ENCODE data around the gene ATXN10. TPM values are rescaled to one million over a fixed set of nuclear protein-coding genes. Genes with fewer than 3 reads are reported as not detected.

The ATXN10 gene
- total and polyA plus RNA-seq, 2 experiments from 2014 or later, result 99.0 to 163 TPM

DNA sequence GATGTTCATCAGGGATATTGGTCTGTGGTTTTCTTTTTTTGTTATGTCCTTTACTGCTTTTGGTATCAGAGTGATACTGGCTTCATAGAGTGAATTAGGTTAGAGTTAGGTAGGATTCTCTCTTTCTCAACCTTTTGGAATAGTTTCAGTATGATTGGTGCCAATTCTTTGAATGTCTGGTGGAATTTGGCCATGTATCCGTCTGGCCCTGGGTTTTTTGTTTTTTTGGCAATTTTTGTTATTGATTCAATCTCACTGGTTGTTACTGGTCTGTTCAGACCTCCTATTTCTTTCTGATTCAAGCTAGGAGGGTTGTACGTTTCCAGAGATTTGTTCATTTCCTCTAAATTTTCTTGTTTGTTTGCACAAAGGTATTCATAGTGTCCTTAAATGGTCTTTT is 54.4 kb downstream of the ATXN10 start:
- H3K4me3 ChIP-seq, result no peak overlapping the region
- no peak overlapping the region for H2AFZ ChIP-seq
- H3K27me3 ChIP-seq (ENCODE audit: insufficient read depth), result no peaks in the 10 kb centered on the region
- no peaks in the 10 kb centered on the region for H3F3A ChIP-seq (replicated peaks; ENCODE audit: low read depth)
- peaks cover 49% of the 10 kb centered on the region for H3K79me2 ChIP-seq (replicated peaks; ENCODE audit: insufficient read depth)
- no peak for ATAC-seq
- H3K4me1 ChIP-seq (ENCODE audit: insufficient read depth), result no peaks in the 10 kb centered on the region
- no peaks in the 10 kb centered on the region for H3K36me3 ChIP-seq (ENCODE audit: insufficient read depth)
- Mint-ChIP-seq H3K4me3 (no peak overlapping the region), H3K4me1 (no peaks in the 10 kb centered on the region; the same call in 1 of the 3 replicates), H3K9me3 (no peaks in the 10 kb centered on the region), H3K27me3 (ENCODE audit: insufficient read depth, low read depth, poor library complexity) (peaks cover 4% of the 10 kb centered on the region), H3K36me3 (ENCODE audit: low read depth) (peaks cover 7% of the 10 kb centered on the region; the same call in 2 of the 3 replicates), H3K27ac (no peak overlapping the region)
- peaks cover 12% of the 10 kb centered on the region; the same call in 1 of the 2 replicates for H4K20me1 ChIP-seq (replicated peaks; ENCODE audit: insufficient read depth)
- H3K4me2 ChIP-seq, result no peak overlapping the region
- H3K9me2 ChIP-seq (ENCODE audit: insufficient read depth), result no peaks in the 10 kb centered on the region
- TF ChIP-seq STAT1 (IDR thresholded peaks at IDR 0.05; ENCODE audit: unreplicated experiment) (no peak), JUNB (IDR thresholded peaks at IDR 0.05; ENCODE audit: unreplicated experiment) (no peak), CREB1 (CRISPR knock-in tag; IDR thresholded peaks at IDR 0.05; ENCODE audit: low read depth) (no peak), NANOG (IDR thresholded peaks at IDR 0.05; ENCODE audit: borderline replicate concordance) (no peak), ZNF114 (CRISPR knock-in tag; IDR thresholded peaks at IDR 0.05) (no peak), POLR2AphosphoS5 (IDR thresholded peaks at IDR 0.05; ENCODE audit: low read depth) (no peak), EZH2phosphoT487 (IDR thresholded peaks at IDR 0.05; ENCODE audit: unreplicated experiment) (no peak), EZH2 (IDR thresholded peaks at IDR 0.05; ENCODE audit: low read depth, unreplicated experiment) (no peak), ZNF331 (CRISPR knock-in tag; IDR thresholded peaks at IDR 0.05; ENCODE audit: low read depth) (no peak)
- TF ChIP-seq, protein P1, sequence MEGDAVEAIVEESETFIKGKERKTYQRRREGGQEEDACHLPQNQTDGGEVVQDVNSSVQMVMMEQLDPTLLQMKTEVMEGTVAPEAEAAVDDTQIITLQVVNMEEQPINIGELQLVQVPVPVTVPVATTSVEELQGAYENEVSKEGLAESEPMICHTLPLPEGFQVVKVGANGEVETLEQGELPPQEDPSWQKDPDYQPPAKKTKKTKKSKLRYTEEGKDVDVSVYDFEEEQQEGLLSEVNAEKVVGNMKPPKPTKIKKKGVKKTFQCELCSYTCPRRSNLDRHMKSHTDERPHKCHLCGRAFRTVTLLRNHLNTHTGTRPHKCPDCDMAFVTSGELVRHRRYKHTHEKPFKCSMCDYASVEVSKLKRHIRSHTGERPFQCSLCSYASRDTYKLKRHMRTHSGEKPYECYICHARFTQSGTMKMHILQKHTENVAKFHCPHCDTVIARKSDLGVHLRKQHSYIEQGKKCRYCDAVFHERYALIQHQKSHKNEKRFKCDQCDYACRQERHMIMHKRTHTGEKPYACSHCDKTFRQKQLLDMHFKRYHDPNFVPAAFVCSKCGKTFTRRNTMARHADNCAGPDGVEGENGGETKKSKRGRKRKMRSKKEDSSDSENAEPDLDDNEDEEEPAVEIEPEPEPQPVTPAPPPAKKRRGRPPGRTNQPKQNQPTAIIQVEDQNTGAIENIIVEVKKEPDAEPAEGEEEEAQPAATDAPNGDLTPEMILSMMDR (conservative IDR thresholded peaks at IDR 0.05; ENCODE audit: low read depth in 2 of 2), result no peak
- TF ChIP-seq, protein P2, sequence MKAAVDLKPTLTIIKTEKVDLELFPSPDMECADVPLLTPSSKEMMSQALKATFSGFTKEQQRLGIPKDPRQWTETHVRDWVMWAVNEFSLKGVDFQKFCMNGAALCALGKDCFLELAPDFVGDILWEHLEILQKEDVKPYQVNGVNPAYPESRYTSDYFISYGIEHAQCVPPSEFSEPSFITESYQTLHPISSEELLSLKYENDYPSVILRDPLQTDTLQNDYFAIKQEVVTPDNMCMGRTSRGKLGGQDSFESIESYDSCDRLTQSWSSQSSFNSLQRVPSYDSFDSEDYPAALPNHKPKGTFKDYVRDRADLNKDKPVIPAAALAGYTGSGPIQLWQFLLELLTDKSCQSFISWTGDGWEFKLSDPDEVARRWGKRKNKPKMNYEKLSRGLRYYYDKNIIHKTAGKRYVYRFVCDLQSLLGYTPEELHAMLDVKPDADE (IDR thresholded peaks at IDR 0.05), result no peak
- TF ChIP-seq, protein P3, sequence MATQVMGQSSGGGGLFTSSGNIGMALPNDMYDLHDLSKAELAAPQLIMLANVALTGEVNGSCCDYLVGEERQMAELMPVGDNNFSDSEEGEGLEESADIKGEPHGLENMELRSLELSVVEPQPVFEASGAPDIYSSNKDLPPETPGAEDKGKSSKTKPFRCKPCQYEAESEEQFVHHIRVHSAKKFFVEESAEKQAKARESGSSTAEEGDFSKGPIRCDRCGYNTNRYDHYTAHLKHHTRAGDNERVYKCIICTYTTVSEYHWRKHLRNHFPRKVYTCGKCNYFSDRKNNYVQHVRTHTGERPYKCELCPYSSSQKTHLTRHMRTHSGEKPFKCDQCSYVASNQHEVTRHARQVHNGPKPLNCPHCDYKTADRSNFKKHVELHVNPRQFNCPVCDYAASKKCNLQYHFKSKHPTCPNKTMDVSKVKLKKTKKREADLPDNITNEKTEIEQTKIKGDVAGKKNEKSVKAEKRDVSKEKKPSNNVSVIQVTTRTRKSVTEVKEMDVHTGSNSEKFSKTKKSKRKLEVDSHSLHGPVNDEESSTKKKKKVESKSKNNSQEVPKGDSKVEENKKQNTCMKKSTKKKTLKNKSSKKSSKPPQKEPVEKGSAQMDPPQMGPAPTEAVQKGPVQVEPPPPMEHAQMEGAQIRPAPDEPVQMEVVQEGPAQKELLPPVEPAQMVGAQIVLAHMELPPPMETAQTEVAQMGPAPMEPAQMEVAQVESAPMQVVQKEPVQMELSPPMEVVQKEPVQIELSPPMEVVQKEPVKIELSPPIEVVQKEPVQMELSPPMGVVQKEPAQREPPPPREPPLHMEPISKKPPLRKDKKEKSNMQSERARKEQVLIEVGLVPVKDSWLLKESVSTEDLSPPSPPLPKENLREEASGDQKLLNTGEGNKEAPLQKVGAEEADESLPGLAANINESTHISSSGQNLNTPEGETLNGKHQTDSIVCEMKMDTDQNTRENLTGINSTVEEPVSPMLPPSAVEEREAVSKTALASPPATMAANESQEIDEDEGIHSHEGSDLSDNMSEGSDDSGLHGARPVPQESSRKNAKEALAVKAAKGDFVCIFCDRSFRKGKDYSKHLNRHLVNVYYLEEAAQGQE (IDR thresholded peaks at IDR 0.05; ENCODE audit: unreplicated experiment), result no peak
- TF ChIP-seq, protein P4, sequence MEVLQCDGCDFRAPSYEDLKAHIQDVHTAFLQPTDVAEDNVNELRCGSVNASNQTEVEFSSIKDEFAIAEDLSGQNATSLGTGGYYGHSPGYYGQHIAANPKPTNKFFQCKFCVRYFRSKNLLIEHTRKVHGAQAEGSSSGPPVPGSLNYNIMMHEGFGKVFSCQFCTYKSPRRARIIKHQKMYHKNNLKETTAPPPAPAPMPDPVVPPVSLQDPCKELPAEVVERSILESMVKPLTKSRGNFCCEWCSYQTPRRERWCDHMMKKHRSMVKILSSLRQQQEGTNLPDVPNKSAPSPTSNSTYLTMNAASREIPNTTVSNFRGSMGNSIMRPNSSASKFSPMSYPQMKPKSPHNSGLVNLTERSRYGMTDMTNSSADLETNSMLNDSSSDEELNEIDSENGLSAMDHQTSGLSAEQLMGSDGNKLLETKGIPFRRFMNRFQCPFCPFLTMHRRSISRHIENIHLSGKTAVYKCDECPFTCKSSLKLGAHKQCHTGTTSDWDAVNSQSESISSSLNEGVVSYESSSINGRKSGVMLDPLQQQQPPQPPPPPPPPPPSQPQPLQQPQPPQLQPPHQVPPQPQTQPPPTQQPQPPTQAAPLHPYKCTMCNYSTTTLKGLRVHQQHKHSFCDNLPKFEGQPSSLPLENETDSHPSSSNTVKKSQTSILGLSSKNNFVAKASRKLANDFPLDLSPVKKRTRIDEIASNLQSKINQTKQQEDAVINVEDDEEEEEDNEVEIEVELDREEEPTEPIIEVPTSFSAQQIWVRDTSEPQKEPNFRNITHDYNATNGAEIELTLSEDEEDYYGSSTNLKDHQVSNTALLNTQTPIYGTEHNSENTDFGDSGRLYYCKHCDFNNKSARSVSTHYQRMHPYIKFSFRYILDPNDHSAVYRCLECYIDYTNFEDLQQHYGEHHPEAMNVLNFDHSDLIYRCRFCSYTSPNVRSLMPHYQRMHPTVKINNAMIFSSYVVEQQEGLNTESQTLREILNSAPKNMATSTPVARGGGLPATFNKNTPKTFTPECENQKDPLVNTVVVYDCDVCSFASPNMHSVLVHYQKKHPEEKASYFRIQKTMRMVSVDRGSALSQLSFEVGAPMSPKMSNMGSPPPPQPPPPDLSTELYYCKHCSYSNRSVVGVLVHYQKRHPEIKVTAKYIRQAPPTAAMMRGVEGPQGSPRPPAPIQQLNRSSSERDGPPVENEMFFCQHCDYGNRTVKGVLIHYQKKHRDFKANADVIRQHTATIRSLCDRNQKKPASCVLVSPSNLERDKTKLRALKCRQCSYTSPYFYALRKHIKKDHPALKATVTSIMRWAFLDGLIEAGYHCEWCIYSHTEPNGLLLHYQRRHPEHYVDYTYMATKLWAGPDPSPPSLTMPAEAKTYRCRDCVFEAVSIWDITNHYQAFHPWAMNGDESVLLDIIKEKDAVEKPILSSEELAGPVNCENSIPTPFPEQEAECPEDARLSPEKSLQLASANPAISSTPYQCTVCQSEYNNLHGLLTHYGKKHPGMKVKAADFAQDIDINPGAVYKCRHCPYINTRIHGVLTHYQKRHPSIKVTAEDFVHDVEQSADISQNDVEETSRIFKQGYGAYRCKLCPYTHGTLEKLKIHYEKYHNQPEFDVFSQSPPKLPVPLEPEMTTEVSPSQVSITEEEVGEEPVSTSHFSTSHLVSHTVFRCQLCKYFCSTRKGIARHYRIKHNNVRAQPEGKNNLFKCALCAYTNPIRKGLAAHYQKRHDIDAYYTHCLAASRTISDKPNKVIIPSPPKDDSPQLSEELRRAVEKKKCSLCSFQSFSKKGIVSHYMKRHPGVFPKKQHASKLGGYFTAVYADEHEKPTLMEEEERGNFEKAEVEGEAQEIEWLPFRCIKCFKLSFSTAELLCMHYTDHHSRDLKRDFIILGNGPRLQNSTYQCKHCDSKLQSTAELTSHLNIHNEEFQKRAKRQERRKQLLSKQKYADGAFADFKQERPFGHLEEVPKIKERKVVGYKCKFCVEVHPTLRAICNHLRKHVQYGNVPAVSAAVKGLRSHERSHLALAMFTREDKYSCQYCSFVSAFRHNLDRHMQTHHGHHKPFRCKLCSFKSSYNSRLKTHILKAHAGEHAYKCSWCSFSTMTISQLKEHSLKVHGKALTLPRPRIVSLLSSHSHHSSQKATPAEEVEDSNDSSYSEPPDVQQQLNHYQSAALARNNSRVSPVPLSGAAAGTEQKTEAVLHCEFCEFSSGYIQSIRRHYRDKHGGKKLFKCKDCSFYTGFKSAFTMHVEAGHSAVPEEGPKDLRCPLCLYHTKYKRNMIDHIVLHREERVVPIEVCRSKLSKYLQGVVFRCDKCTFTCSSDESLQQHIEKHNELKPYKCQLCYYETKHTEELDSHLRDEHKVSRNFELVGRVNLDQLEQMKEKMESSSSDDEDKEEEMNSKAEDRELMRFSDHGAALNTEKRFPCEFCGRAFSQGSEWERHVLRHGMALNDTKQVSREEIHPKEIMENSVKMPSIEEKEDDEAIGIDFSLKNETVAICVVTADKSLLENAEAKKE (CRISPR knock-in tag; IDR thresholded peaks at IDR 0.05), result no peak
- DNase-seq (ENCODE audit: low spot score), result no peak
- no peak overlapping the region for H3K27ac ChIP-seq (ENCODE audit: low read depth)

All from GM23338 (cell line).